Mucosa of rectum (tissue), 2 donors: ENCODE results near the gene MBD5.

Experiments
- H3K27ac ChIP-seq, 2 donors: one replicate each; pipeline ENCODE4 v1.7.0; 2013; ENCODE audit warnings: inconsistent platforms in 2 of 2, low read depth in 2 of 2, low read length in 2 of 2
- H3K27me3 ChIP-seq, 2 donors: one replicate each; pipeline ENCODE4 v1.7.0; 2013; ENCODE audit warnings: low read length in 2 of 2; ENCODE audit not compliant: control insufficient read depth in 2 of 2, insufficient read depth in 2 of 2
- H3K36me3 ChIP-seq, 2 donors: one replicate each; pipeline ENCODE4 v1.7.0; 2013; ENCODE audit warnings: low read length in 2 of 2; ENCODE audit not compliant: control insufficient read depth in 2 of 2, insufficient read depth in 2 of 2
- H3K4me1 ChIP-seq, 2 donors: one replicate each; pipeline ENCODE4 v1.7.0; 2013; ENCODE audit warnings: low read length in 2 of 2, mild to moderate bottlenecking in 1 of 2; ENCODE audit not compliant: control insufficient read depth in 2 of 2, insufficient read depth in 2 of 2
- H3K4me3 ChIP-seq, 2 donors: one replicate each; pipeline ENCODE4 v1.7.0; 2013; ENCODE audit warnings: low read length in 2 of 2
- H3K9ac ChIP-seq, 2 donors: one replicate each; pipeline ENCODE4 v1.7.0; 2013; ENCODE audit warnings: low read length in 2 of 2, low read depth in 1 of 2, mild to moderate bottlenecking in 1 of 2
- H3K9me3 ChIP-seq, 2 donors: one replicate each; pipeline ENCODE4 v1.7.0; 2013; ENCODE audit warnings: low read length in 2 of 2; ENCODE audit not compliant: control insufficient read depth in 2 of 2
- donor health status: healthy.
- donor health status: Normal muscosa, but diverticular disease.

Gene MBD5

GRCh38 chr2:148259674-148260073 is 238.8 kb downstream of the MBD5 start:
- no peaks in the 10 kb centered on the region for H3K27me3 ChIP-seq
- H3K4me1 ChIP-seq: no peaks in the 10 kb centered on the region
- no peaks in the 10 kb centered on the region for H3K9me3 ChIP-seq
- H3K36me3 ChIP-seq: peaks cover 0 to 6% of the 10 kb centered on the region in 2 donors
- no peak overlapping the region for H3K9ac ChIP-seq
- H3K4me3 ChIP-seq: no peak overlapping the region
- no peak overlapping the region for H3K27ac ChIP-seq

GRCh38 chr2:148263890-148264289 is 243.0 kb downstream of the MBD5 start:
- Histone ChIP-seq H3K4me3 (no peak overlapping the region), H3K9me3 (no peaks in the 10 kb centered on the region)

GRCh38 chr2:148273158-148273691 is 252.3 kb downstream of the MBD5 start:
- H3K27me3 ChIP-seq: no peaks in the 10 kb centered on the region
- no peak overlapping the region for H3K9ac ChIP-seq
- H3K9me3 ChIP-seq: no peaks in the 10 kb centered on the region
- H3K4me3 ChIP-seq: no peak overlapping the region
- H3K27ac ChIP-seq: no peak overlapping the region
- no peaks in the 10 kb centered on the region for H3K36me3 ChIP-seq
- no peaks in the 10 kb centered on the region for H3K4me1 ChIP-seq

More at GRCh38 chr2:148263890-148264289, 243.0 kb downstream of the MBD5 start:
- no peak overlapping the region for H3K27ac ChIP-seq
- H3K9ac ChIP-seq: no peak overlapping the region
- no peaks in the 10 kb centered on the region for H3K27me3 ChIP-seq
- no peaks in the 10 kb centered on the region for H3K36me3 ChIP-seq
- H3K4me1 ChIP-seq: no peaks in the 10 kb centered on the region

GRCh38 chr2:148279216-148279615 is 258.3 kb downstream of the MBD5 start:
- no peak overlapping the region for H3K9ac ChIP-seq
- no peaks in the 10 kb centered on the region for H3K36me3 ChIP-seq
- H3K27me3 ChIP-seq: no peaks in the 10 kb centered on the region
- no peaks in the 10 kb centered on the region for H3K9me3 ChIP-seq
- H3K4me3 ChIP-seq: no peak overlapping the region
- H3K4me1 ChIP-seq: no peaks in the 10 kb centered on the region
- H3K27ac ChIP-seq: no peak overlapping the region

GRCh38 chr2:148282201-148282600 is 261.3 kb downstream of the MBD5 start:
- H3K9ac ChIP-seq: no peak overlapping the region
- H3K9me3 ChIP-seq: no peaks in the 10 kb centered on the region
- no peaks in the 10 kb centered on the region for H3K4me1 ChIP-seq
- no peak overlapping the region for H3K27ac ChIP-seq
- H3K27me3 ChIP-seq: no peaks in the 10 kb centered on the region
- no peak overlapping the region for H3K4me3 ChIP-seq
- H3K36me3 ChIP-seq: no peaks in the 10 kb centered on the region

GRCh38 chr2:148292431-148292830 is 271.5 kb downstream of the MBD5 start:
- Histone ChIP-seq H3K4me3 (no peak overlapping the region), H3K9me3 (no peaks in the 10 kb centered on the region), H3K9ac (no peak overlapping the region), H3K27me3 (no peaks in the 10 kb centered on the region), H3K36me3 (no peaks in the 10 kb centered on the region), H3K4me1 (no peaks in the 10 kb centered on the region), H3K27ac (no peak overlapping the region)

- H3K9me3 ChIP-seq: no peaks in the 10 kb centered on the region
- H3K9ac ChIP-seq: no peak overlapping the region
- no peak overlapping the region for H3K27ac ChIP-seq
- H3K36me3 ChIP-seq: no peaks in the 10 kb centered on the region
- no peak overlapping the region for H3K4me3 ChIP-seq
- H3K4me1 ChIP-seq: no peaks in the 10 kb centered on the region
- H3K27me3 ChIP-seq: no peaks in the 10 kb centered on the region
These were observed 277.3 kb downstream of the MBD5 start for GRCh38 chr2:148298196-148298595.

GRCh38 chr2:148299616-148300015 is 278.7 kb downstream of the MBD5 start:
- Histone ChIP-seq H3K9me3 (no peaks in the 10 kb centered on the region), H3K27me3 (no peaks in the 10 kb centered on the region), H3K36me3 (no peaks in the 10 kb centered on the region), H3K9ac (no peak overlapping the region), H3K4me1 (no peaks in the 10 kb centered on the region), H3K27ac (no peak overlapping the region), H3K4me3 (no peak overlapping the region)

- Histone ChIP-seq H3K4me1 (no peaks in the 10 kb centered on the region), H3K36me3 (no peaks in the 10 kb centered on the region)
These were observed 279.7 kb downstream of the MBD5 start for GRCh38 chr2:148300544-148300943.

GRCh38 chr2:148301362-148301761 is 280.5 kb downstream of the MBD5 start:
- H3K36me3 ChIP-seq: no peaks in the 10 kb centered on the region
- H3K9ac ChIP-seq: no peak overlapping the region
- no peaks in the 10 kb centered on the region for H3K9me3 ChIP-seq
- no peaks in the 10 kb centered on the region for H3K4me1 ChIP-seq
- no peak overlapping the region for H3K4me3 ChIP-seq
- H3K27me3 ChIP-seq: no peaks in the 10 kb centered on the region
- no peak overlapping the region for H3K27ac ChIP-seq

More at GRCh38 chr2:148300544-148300943, 279.7 kb downstream of the MBD5 start:
- Histone ChIP-seq H3K9me3 (no peaks in the 10 kb centered on the region), H3K27ac (no peak overlapping the region), H3K27me3 (no peaks in the 10 kb centered on the region), H3K4me3 (no peak overlapping the region), H3K9ac (no peak overlapping the region)

GRCh38 chr2:148302526-148302925 is 281.6 kb downstream of the MBD5 start:
- no peak overlapping the region for H3K9ac ChIP-seq
- H3K27ac ChIP-seq: no peak overlapping the region
- H3K27me3 ChIP-seq: no peaks in the 10 kb centered on the region
- no peaks in the 10 kb centered on the region for H3K4me1 ChIP-seq
- no peaks in the 10 kb centered on the region for H3K9me3 ChIP-seq
- no peak overlapping the region for H3K4me3 ChIP-seq
- H3K36me3 ChIP-seq: no peaks in the 10 kb centered on the region
